PC-3 (cell line): ENCODE results near the gene CFAP99.

Source experiments
- CTCF ChIP-seq: fragments of 300-600 bp; sonication (generic); conservative IDR thresholded peaks from 2 replicates; pipeline ENCODE4 v1.5.1; 2017; ENCODE audit warnings: antibody characterized with exemption, low read depth, mild to moderate bottlenecking, low read length
- EZH2 ChIP-seq: fragments of 300-600 bp; sonication (generic); IDR thresholded peaks from one replicate; pipeline ENCODE4 v1.6.1; 2017; ENCODE audit warnings: antibody characterized with exemption, mild to moderate bottlenecking, low read length; ENCODE audit not compliant: unreplicated experiment
- EZH2phosphoT487 ChIP-seq: fragments of 300-600 bp; sonication (generic); IDR thresholded peaks from 2 replicates; pipeline ENCODE4 v1.6.1; 2018; ENCODE audit warnings: mild to moderate bottlenecking, antibody characterized with exemption, low read length, borderline replicate concordance

GRCh38 chr4:2468456-2469191 lies 49.9 kb downstream of the CFAP99 start, which contains the start of gene RNF4:
- TF ChIP-seq CTCF (no peak), EZH2 (no peak), EZH2phosphoT487 (no peak)
